Suppressor macrophage treated with lipopolysaccharide for 1 hour (primary cell): Measurements from ENCODE around the gene KLC4.
"Not testable (repeated sequence)": the region's sequence is repeated elsewhere in the genome, so short reads cannot be mapped to it uniquely, and the experiment has no call there.

Experiments
- DNase-seq, 3 donors: peaks; one replicate each; pipeline ENCODE4 v3.0.0-alpha.2; 2020 to 2022

Gene KLC4

DNA sequence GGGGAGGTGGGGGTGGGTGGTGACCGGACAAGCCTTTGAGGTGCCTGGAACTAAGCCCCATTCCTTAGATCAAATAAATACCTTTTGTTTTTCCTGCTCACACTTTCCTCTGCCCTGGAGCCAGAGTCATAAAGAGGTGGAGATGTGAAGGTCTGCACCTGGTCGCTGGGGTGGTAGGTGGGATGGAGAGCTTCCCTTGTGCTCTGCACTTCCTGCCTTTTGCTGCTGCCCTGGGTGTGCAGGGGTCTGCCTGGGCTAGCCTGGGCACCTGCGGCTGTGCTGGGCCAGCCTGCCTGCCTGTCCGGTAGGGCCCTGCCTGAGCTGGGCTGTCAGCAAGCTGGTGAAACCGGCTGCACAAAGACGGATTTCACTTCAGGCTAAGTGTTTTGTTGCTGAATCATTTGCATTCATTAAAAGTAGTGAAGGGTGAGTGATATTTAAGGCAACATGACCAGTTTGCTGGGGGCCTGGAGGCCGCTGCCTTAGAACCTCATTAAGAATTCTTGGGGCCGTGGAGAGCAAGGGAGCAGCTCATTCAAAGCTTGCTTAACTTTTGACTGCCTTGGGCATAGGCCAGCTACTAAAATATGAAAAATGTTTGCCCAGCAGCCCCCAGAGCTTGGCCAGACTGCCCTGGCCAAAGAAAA, 37.1 kb downstream of the KLC4 start:
- DNase-seq, result no peak

GRCh38 chr6:43097098-43097489, 37.7 kb downstream of the KLC4 start:
- DNase-seq, result no peak

- DNase-seq, result no peak
Observed at GRCh38 chr6:43097502-43097901, 38.1 kb downstream of the KLC4 start.

DNA sequence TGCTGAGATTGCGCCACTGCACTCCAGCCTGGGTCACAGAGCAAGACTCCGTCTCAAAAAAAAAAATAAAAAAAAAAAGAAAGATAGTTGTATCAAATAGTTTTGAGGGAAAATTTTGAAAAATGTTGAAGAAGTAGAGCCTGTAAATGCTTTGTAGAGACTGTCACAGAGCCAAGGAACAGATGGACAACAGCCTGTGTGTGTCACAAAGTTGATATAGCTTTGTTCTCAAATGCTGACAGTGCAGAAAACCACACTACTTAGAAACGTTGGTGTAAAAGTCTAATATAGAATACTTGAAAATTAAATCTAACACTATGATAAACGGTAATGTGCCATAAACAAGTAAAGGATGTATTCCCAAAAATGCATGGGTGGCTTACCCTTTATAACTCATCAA, 42.1 kb downstream of the KLC4 start:
- DNase-seq, result no peak

DNA sequence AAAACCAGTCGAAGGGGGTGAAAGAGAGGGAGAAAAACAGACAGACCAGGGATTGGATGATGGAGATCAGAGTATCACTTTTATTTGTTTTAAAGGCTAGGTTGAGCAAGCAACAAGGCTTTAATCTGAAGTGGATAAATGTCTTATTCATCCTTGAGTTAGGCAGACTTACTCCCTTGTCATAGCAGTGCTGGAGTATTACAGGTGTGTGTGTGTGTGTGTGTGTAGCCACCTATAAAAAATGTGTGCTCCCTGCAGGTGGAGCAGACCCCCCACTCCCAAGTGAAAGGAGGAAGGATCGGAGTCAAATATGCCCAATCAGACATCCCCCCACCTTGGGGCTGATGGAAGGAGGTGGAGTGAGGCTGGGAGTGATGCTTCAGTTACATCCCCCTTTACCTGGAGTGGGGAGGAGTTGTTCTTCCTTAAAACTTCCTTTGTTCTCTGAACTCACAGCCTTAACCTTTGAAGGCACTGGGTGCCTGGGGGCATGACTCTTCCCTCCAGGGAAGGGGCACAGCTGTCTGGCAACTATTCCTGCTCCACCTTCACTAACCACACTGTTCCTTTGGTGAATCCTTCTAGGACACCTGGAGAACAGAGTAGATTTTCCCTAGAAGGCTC, 43.9 kb downstream of the KLC4 start:
- no peak for DNase-seq

DNA sequence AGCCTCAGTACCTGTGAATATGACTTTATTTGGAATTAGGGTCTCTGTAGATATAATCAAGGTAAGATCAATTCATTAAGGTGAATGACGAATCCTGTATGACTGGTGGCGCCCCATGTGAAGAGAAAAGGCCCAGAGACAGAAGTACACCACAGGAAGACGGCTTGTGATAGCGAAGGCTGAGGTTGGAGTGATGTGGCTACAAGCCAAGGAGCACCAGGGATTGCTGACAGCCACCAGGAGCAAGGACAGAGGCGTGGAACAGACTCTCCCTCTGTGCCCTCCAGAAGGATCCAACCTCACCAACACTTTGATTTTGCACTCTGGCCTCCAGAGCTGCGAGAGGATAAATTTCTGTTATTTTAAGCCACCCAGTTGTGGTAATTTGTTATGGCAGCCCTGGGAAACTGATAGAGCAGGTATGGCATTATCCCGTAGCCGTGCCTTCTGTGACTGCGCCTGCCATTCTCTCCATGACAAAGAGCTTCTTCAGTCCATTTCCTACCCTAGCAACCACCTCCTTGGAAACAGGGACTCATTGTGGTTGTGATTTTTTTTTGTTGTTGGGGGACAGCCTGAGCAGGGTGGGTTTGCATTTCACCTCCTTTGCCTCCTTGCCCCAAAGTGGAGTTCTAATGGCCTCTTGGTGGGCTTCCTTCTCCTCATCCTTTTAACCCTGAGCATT, 46.2 kb downstream of the KLC4 start:
- DNase-seq, result no peak

DNA sequence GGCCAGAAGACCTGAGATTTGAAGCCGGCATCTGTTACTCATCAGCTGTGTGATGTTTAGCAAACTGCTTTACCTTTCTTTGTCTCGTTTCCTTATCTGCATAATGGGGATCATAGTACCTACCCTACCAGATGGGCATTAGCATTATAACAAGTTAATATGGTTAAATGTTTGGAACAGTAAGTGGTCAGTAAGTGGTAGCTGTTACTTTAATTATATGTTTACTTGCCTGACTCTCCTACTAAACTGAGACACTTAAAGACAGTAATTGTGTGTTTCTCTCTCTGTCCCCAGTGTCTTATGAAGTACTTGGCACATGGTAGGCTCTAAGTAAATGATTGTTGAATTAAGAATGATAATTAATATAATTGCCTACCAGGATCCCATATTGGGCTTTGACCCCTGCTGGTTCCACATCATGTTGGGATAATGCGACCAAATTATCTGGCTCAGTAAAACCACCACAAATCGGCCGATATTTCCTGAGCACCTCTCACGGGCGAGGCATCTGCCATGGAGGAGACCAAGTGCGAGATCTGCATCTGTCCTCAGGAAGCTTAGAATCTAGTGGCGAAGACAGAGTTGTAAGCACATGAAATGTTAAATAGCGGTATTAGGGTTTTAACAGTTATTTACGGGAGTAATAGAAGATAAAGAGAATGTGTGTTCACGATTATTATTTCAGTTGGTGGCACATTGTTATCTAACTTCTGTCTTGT, 48.1 kb downstream of the KLC4 start:
- DNase-seq, result no peak

DNA sequence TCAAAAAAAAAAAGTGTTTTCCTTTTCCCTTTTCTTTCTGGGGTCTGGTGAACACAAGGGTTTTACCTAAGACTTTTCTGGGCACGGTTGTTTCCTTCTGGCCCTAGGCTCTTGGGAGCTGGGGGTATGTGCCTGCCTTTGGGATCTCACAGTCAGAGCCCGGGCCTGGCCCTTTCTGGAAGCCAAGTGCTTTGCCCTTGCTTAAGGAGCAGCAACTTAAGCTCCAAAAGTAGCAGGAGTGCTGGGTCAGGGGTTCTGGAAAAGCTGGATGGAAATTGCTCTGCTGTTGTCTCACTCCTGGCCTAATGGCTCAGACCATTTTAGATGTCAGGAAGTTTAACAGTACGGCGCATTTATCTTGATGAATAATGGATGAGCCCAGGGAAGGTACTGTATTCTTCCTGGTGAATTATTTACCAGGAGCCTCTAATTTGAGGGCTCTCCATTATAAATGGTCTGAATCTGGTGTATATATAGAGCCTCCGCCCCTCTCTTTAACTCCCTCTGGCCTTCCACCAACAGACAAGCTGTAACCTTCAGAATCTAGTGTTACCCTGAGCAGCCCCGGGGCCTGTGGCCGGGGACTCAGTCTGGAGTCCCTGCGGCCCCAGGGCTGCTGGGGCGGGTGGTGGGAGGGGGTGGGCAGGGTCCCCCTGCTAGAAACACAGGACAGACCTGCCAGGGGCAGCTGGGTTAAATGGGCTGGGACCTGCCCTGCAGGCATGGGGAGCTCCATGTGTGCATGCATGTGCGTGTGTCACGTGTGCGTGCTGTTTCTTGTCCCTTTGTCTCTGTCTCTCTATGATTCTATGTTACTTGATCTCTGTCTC, 54.2 kb downstream of the KLC4 start:
- DNase-seq, result no peak

DNA sequence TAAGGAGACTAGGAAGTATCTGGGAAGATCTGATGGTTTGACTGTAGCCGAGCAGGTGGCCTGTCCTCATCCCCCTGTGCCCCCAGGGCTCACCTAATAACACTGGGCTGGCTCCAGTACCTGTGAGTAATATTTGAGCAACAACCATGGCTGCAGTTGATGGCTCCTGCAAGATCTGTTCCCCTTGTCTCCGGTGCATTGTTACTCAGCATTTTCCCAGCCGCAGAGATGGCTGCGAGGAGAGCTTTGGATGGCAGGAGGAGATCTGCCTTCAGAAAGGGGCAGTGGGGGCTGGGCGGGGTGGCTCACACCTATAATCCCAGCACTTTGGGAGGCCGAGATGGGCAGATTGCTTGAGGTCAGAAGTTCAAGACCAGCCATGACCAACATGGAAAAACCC, 55.9 kb downstream of the KLC4 start:
- DNase-seq, result no peak

DNA sequence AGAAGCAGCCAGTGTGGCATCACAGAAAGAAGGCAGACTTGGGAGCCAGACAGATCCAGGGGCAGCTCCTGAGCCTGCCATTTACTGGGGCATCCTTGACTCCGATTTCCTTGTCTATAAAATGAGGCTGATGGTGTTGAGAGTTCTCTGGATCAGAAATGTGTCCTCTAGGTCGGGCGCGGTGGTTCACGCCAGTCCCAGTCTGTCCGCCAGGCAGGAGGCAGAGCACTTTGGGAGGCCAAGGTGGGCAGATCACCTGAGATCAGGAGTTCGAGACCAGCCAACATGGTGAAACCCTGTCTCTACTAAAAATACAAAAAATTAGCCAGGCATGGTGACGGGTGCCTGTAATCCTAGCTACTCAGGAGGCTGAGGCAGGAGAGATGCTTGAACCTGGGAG, 58.0 kb downstream of the KLC4 start:
- not testable (repeated sequence) for DNase-seq

DNA sequence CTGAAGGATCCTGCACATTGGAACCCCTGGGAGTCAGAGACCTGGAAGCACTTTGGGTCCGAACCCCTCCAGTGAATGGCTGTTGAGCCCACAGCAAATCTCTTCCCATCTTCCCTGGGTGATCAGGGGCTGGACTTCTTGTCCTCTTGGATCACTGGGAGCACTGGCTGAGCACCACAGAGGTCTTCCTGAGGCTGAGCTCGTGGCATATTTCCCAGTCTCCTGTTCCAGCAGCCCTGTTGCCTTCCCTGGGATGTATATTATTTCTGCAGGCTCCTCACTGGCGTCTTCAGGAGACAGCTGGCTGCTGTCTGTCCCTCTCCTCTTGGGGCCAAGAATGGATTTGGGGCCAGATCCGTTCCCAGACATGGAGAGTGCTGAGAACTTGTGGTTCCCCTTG, 60.1 kb downstream of the KLC4 start:
- DNase-seq, result no peak

- DNase-seq, result no peak
Observed at GRCh38 chr6:43120101-43120763, 60.8 kb downstream of the KLC4 start.

DNA sequence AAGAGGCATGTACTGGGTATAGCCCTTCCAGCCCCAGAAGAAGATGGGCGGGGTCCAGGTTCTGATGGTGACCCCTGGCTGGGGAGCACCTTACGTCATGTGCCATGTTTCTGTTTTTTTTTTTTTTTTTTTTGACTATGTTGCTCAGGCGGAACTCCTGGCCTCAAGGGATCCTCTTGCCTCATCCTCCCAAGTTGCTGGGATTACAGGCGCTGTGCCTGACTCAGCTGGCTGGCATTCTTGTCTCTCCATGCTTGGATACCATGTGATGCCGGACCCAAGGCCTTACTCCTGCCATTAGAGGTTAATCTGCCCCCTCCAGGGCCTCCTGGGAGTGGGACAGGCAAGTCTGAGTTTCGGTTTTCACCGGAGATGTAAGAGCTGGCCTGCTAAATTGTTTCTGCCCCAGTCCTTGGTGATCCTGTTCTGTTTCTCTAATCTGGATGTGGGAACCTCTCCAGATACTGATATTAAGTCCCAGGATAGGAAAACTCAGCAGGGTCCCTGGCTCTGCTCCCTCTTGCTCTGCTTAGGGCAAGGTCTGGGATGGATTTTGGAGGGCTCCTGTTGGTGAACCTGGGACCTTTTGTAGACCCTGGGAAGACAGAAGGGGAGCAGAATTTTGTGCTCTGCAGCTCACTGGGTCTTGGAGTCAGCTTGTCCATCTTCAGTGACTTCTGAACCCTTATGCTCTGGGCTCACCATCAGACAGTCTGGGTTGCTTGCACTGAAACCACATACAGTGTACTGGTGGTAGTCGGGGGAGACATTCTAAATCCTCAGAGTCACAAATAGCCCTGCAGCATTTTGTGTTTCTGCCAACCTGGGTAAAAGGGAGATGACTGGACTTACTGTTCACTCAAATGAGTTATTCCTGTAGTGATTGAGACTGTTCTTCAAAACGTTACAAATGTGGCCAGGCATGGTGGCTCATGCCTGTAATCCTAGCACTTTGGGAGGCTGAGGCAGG, 61.8 kb downstream of the KLC4 start:
- DNase-seq, result no peak

DNA sequence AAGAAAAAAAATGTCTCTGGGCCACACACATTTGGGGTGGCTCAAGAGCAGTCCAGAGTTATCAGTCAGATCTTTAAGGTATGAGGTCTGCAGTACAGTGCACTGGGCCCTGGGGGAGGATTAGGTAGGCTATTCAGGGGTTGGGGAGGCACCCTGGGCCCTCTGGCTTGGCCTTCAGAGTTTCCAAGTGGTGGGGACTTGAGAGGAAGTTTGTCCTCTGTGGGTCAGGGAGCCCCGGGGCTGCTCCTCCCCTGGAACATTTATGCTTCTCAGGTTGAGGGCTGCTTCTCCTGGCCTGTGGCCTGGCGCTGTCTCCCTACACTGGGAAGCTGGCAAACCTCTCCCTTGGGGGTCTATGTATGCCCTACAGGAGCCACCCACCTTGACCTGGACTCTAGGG, 62.7 kb downstream of the KLC4 start:
- DNase-seq, result no peak

GRCh38 chr6:43123461-43124314, 64.3 kb downstream of the KLC4 start:
- DNase-seq, result no peak

GRCh38 chr6:43124481-43124880, 65.0 kb downstream of the KLC4 start:
- no peak for DNase-seq
